Measurements from ENCODE around the gene IL17REL. TPM values are rescaled to one million over a fixed set of nuclear protein-coding genes. Genes with fewer than 3 reads are reported as not detected.

The IL17REL gene
- polyA plus RNA-seq, 3 donors = not detected

DNA sequence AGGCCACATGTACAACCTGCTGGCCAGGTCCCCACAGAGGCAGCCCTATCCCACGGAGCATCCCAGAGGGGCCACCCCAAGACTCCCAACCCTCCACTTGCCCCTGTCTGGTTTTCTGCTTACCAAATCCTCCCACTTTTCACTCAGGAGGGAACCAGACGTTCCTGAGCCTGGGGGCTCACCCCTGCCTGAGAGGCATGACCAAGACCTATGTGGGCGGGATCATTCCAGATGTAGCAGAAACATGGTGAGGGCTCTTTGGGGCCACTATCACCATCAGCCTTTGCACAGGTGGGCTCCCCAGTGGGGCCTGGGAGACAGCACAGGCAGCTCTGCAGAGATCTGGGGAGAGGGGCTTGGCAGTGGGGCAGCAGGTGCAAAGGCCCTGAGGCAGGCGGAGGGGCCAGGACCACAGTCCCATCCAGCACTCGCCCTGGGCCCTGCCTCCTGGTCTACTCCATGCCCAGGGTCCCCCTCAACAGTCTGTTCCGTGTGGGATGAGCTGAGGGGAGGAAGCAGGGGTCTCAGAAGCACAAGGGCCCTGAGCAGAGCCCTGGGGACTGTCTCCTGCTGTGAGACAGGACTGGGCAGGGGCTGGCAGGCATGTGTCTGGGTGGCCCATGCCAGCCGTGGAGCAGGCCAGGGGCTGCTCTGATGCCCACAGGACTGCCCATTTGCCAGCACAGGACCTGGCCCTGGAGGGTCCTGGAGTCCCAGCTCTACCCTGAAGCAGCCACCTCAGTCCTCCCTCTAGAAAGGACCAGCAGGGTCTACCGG is 42.6 kb downstream of the IL17REL start:
- Mint-ChIP-seq H3K9me3 (no peaks in the 10 kb centered on the region), H3K36me3 (peaks cover 2 to 6% of the 10 kb centered on the region in 2 donors), H3K4me3 (peak overlapping the region in 1 of 2 donors; percentile 80), H3K27ac (peak overlapping the region; percentile 87 to 96 (median 93)), H3K27me3 (ENCODE audit: low read depth in 3 of 3) (peaks cover 0 to 5% (median 0%) of the 10 kb centered on the region in 3 donors), H3K4me1 (peaks cover 45% of the 10 kb centered on the region)
- DNase-seq = no peak
- Histone ChIP-seq H4K20me1 (ENCODE audit: insufficient read depth, low read length) (peaks cover 35% of the 10 kb centered on the region), H3K36me3 (replicated peaks in 1 of 2; ENCODE audit: control insufficient read depth in 1 of 2, insufficient read depth in 2 of 2, low read length in 2 of 2) (peaks cover 2 to 4% of the 10 kb centered on the region in 2 donors), H3K4me2 (replicated peaks; ENCODE audit: extremely low read depth, low read length, poor library complexity, severe bottlenecking) (peak overlapping the region; percentile 81), H3K27me3 (ENCODE audit: control insufficient read depth in 2 of 2, insufficient read depth in 2 of 2, low read length in 2 of 2) (peaks cover 0 to 10% of the 10 kb centered on the region in 2 donors), H3K4me3 (replicated peaks in 1 of 3; ENCODE audit: low read depth in 2 of 3, low read length in 3 of 3) (peak overlapping the region in 1 of 3 experiments; percentile 75), H3K9me3 (replicated peaks in 1 of 2; ENCODE audit: control insufficient read depth in 1 of 2, insufficient read depth in 1 of 2, low read length in 2 of 2) (no peaks in the 10 kb centered on the region), H3K9ac (ENCODE audit: insufficient read depth, low read length, poor library complexity, severe bottlenecking) (peak overlapping the region; percentile 81), H3K27ac (ENCODE audit: low read depth in 1 of 2, low read length in 2 of 2) (peak overlapping the region; percentile 7 to 87), H2AFZ (ENCODE audit: insufficient read depth, low read depth, low read length, poor library complexity, severe bottlenecking) (no peak overlapping the region), H3K79me2 (ENCODE audit: insufficient read depth, low read length) (peaks cover 3% of the 10 kb centered on the region), H3K4me1 (ENCODE audit: control insufficient read depth in 1 of 2, insufficient read depth in 2 of 2, low read length in 2 of 2) (peaks cover 58 to 69% of the 10 kb centered on the region in 2 donors)
- TF ChIP-seq, protein P1, sequence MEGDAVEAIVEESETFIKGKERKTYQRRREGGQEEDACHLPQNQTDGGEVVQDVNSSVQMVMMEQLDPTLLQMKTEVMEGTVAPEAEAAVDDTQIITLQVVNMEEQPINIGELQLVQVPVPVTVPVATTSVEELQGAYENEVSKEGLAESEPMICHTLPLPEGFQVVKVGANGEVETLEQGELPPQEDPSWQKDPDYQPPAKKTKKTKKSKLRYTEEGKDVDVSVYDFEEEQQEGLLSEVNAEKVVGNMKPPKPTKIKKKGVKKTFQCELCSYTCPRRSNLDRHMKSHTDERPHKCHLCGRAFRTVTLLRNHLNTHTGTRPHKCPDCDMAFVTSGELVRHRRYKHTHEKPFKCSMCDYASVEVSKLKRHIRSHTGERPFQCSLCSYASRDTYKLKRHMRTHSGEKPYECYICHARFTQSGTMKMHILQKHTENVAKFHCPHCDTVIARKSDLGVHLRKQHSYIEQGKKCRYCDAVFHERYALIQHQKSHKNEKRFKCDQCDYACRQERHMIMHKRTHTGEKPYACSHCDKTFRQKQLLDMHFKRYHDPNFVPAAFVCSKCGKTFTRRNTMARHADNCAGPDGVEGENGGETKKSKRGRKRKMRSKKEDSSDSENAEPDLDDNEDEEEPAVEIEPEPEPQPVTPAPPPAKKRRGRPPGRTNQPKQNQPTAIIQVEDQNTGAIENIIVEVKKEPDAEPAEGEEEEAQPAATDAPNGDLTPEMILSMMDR (IDR thresholded peaks at IDR 0.05) = no peak
- intact Hi-C loops (cut with micrococcal nuclease) = loop anchor here (2.0 to 10.0 kb wide), 2 partner anchors 35 to 335 kb away; partner anchors contain the start of gene PLXNB2 (in 1 of the 2)
- 78% methylated on average over 8 of the region's 8 CpGs for WGBS (ENCODE audit: insufficient coverage)

DNA sequence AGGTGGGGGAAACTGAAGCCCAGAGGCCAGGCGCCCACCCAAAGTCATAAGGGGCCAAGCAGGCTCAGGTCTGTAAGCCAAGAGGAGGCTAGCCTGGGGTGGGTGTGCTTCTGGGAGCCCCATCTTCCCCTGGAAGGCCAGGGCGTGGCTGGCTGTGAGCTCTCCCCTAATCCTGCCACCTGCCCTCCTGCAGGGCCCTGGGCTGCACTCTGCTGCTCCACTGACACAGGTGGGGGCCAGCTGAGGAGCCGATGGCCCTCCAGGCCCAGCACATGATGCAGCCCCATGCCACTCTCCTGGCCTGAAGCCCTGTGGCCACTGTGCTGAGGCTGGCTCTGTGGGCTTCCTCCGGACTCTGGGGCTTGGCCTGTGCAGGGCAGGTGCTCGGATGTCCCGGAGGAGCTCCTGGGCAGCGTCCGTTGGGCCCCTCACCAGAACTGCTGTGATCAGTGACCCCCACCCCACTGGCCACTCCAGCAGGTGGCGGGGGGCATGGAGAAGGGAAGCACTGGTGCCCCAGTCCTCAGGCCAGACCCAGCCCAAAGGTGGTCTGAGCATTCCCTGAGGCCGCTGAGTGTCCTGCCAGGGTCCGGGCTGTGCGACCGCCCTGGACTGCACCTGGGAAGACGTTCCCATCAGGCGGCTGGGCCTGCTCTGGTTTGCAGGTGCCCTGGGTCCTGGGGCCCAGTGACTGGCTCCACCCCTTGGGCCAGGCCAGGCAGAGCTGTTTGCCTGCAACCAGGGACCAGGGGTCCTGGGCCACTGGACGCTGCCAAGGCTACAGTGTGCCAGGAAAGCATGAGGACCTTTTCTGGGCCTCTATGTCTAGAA is 43.5 kb downstream of the IL17REL start:
- H3K4me3 Mint-ChIP-seq = no peak overlapping the region
- no peaks in the 10 kb centered on the region for H3K9me3 Mint-ChIP-seq
- Histone ChIP-seq H3K36me3 (replicated peaks in 1 of 2; ENCODE audit: control insufficient read depth in 1 of 2, insufficient read depth in 2 of 2, low read length in 2 of 2) (peaks cover 11% of the 10 kb centered on the region in 2 donors), H3K27ac (ENCODE audit: low read depth in 1 of 2, low read length in 2 of 2) (no peak overlapping the region), H4K20me1 (ENCODE audit: insufficient read depth, low read length) (peaks cover 44% of the 10 kb centered on the region), H3K4me2 (replicated peaks; ENCODE audit: extremely low read depth, low read length, poor library complexity, severe bottlenecking) (no peak overlapping the region), H3K9ac (ENCODE audit: insufficient read depth, low read length, poor library complexity, severe bottlenecking) (no peak overlapping the region), H3K4me3 (replicated peaks in 1 of 3; ENCODE audit: low read depth in 2 of 3, low read length in 3 of 3) (no peak overlapping the region), H2AFZ (ENCODE audit: insufficient read depth, low read depth, low read length, poor library complexity, severe bottlenecking) (no peak overlapping the region), H3K4me1 (ENCODE audit: control insufficient read depth in 1 of 2, insufficient read depth in 2 of 2, low read length in 2 of 2) (peaks cover 66 to 78% of the 10 kb centered on the region in 2 donors), H3K27me3 (ENCODE audit: control insufficient read depth in 2 of 2, insufficient read depth in 2 of 2, low read length in 2 of 2) (peaks cover 0 to 10% of the 10 kb centered on the region in 2 donors), H3K9me3 (replicated peaks in 1 of 2; ENCODE audit: control insufficient read depth in 1 of 2, insufficient read depth in 1 of 2, low read length in 2 of 2) (no peaks in the 10 kb centered on the region), H3K79me2 (ENCODE audit: insufficient read depth, low read length) (peaks cover 12% of the 10 kb centered on the region)
- DNase-seq = peak in 1 of 3 donors; percentile 24
- peaks cover 0 to 5% (median 0%) of the 10 kb centered on the region in 3 donors for H3K27me3 Mint-ChIP-seq (ENCODE audit: low read depth in 3 of 3)
- intact Hi-C loops (cut with micrococcal nuclease) = loop anchor here in 1 of 2 donors (10.0 kb wide), 1 partner anchor 336 kb away; the partner anchor contains the start of gene PLXNB2
- peaks cover 54% of the 10 kb centered on the region for H3K4me1 Mint-ChIP-seq
- peak overlapping the region in 5 of 7 donors; percentile 14 to 94 (median 57) for H3K27ac Mint-ChIP-seq
- TF ChIP-seq, protein P1 (IDR thresholded peaks at IDR 0.05) = no peak
- H3K36me3 Mint-ChIP-seq = peaks cover 11% of the 10 kb centered on the region in 2 donors
- 96% methylated on average over 14 of the region's 16 CpGs for WGBS (ENCODE audit: insufficient coverage)

Data from CD14-positive monocyte (primary cell).